Peyer's patch (tissue), 4 donors: ENCODE measurements around the gene NPSR1.

Experiments used
- CTCF ChIP-seq, 6 experiments: fragments of 450-650 bp in 4 of 6; fragments of 200-600 bp in 2 of 6; sonication (generic) in 1 of 6; IDR thresholded peaks; one replicate each; pipeline ENCODE4 v1.5.1; 2017 to 2019; ENCODE audit warnings: antibody characterized with exemption in 6 of 6, mild to moderate bottlenecking in 3 of 6, moderate library complexity in 1 of 6
- POLR2A ChIP-seq, 2 donors: fragments of 450-650 bp; IDR thresholded peaks; one replicate each; pipeline ENCODE4 v1.5.1; 2017; ENCODE audit warnings: antibody characterized with exemption in 2 of 2, mild to moderate bottlenecking in 2 of 2, moderate library complexity in 2 of 2

DNA sequence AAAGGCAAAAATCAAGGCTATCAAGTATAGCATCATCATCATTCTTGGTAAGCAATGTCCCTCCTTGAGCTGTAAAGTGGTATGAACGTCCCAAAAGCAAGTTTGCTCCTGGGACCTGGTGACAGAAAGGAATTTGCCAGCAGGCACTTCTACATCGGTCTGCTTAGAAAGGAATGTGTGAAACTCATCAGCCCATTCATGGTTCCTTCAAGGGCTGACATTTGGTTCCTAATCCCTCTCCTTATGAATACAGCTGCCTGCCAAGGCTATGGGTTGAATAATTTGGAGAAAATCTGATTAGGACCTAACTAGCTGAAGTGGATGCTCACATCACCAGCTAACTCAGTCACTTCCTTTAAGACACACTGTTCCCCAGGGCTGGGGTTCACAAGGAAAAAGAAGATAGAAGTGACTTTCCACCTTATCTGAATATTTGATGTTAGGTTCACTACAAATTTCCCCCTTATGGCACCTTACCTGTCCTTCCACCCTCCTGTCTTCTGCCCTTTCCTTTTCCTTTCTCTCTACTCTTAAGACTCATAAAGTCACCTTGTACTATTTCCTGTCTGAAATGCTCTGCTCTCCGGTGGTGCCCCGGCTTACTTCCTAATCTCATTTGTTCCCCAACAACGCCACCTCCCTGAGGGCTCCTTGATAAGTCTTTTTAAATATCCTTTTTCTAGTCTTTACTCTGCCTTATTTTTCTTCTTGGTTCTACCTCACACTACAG is 187.1 kb downstream of the NPSR1 start:
- TF ChIP-seq CTCF (IDR thresholded peaks at IDR 0.05) (no peak), POLR2A (IDR thresholded peaks at IDR 0.05) (no peak)
